SK-N-SH treated with all-trans-retinoic acid at 6 μM for 48 hours (cell line): Measurements from ENCODE around the gene ST3GAL5.

Experiments
- ARNTL ChIP-seq: fragments of 450-650 bp; formaldehyde crosslinking; IDR thresholded peaks from 2 replicates; pipeline ENCODE4 v1.5.0; 2020; ENCODE audit warnings: low read depth, mild to moderate bottlenecking, moderate library complexity, borderline replicate concordance
- BACH2 ChIP-seq: fragments of 250-450 bp; sonication (Bioruptor Pico); IDR thresholded peaks from 2 replicates; pipeline ENCODE4 v1.9.0; 2021; ENCODE audit warnings: mild to moderate bottlenecking, borderline replicate concordance
- CSDC2 ChIP-seq: fragments of 250-450 bp; sonication (Bioruptor Pico); IDR thresholded peaks from 2 replicates; pipeline ENCODE4 v1.5.0; 2020; ENCODE audit warnings: mild to moderate bottlenecking, moderate library complexity
- ESRRG ChIP-seq: fragments of 250-450 bp; sonication (Bioruptor Pico); IDR thresholded peaks from 2 replicates; pipeline ENCODE4 v1.6.1; 2021; ENCODE audit warnings: mild to moderate bottlenecking
- RARB ChIP-seq: fragments of 250-450 bp; sonication (Bioruptor Pico); IDR thresholded peaks from 2 replicates; pipeline ENCODE4 v1.8.0; 2021; ENCODE audit warnings: mild to moderate bottlenecking, moderate library complexity
- SNAI2 ChIP-seq: fragments of 250-450 bp; sonication (Bioruptor Pico); IDR thresholded peaks from 2 replicates; pipeline ENCODE4 v1.5.0; 2020; ENCODE audit warnings: mild to moderate bottlenecking, moderate library complexity
- ZFP3 ChIP-seq: fragments of 250-450 bp; sonication (Bioruptor Pico); IDR thresholded peaks from 2 replicates; pipeline ENCODE4 v1.5.0; 2020; ENCODE audit warnings: mild to moderate bottlenecking, moderate library complexity
- ZFP30 ChIP-seq: fragments of 450-650 bp; formaldehyde crosslinking; IDR thresholded peaks from 2 replicates; pipeline ENCODE4 v1.5.0; 2022; ENCODE audit warnings: mild to moderate bottlenecking, moderate library complexity
- TF ChIP-seq, protein P1 (sequence below): fragments of 250-450 bp; sonication (Bioruptor Pico); IDR thresholded peaks from 2 replicates; pipeline ENCODE4 v1.8.0; 2020; ENCODE audit warnings: mild to moderate bottlenecking, moderate library complexity, borderline replicate concordance
- TF ChIP-seq, protein P2 (sequence below): fragments of 250-450 bp; sonication (Bioruptor Pico); IDR thresholded peaks from 2 replicates; pipeline ENCODE4 v1.5.1; 2020; ENCODE audit warnings: low read depth, mild to moderate bottlenecking, moderate library complexity
- TF ChIP-seq, protein P3 (sequence below): fragments of 250-450 bp; sonication (Bioruptor Pico); IDR thresholded peaks from 2 replicates; pipeline ENCODE4 v1.5.1; 2021; ENCODE audit warnings: mild to moderate bottlenecking, moderate library complexity

DNA sequence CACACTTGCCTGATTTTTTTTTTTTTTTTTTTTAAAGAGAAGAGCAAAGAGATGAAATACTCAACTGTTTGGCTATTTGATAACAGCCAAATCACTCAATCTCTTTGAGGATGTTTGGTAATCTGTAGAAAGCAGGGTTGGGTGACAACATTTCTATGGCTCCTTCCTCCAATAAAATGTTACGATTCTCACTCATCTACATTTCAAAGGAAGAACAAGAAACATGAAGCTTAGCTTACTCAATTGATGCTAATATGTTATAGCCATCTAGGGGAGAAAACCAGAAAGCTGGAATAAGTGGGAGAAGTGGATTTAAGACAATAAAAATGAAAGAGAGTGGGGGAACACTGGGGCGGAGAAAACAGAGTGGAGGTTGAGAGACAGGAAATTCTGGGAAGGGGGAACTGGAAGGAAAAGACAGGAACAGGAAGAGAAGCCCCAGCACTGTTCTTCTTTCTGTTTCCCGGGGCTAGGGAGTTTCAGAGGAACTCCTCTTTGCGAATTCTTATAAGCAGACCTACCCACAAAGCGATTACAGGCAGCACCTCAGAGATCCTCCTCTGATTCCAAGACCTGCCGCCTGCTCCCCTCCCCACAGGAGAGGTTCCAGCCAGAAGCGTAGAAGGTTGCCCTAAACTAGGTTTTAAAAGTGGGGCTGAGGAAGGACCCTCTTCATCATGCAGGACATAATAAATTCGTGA, 13.3 kb downstream of the ST3GAL5 start:
- TF ChIP-seq ARNTL (CRISPR knock-in tag) (no peak), SNAI2 (CRISPR knock-in tag) (no peak), RARB (CRISPR knock-in tag) (no peak), ZFP30 (CRISPR knock-in tag) (no peak), ZFP3 (CRISPR knock-in tag) (no peak), BACH2 (CRISPR knock-in tag) (no peak), CSDC2 (CRISPR knock-in tag) (no peak), ESRRG (CRISPR knock-in tag) (no peak)
- TF ChIP-seq, protein P1, sequence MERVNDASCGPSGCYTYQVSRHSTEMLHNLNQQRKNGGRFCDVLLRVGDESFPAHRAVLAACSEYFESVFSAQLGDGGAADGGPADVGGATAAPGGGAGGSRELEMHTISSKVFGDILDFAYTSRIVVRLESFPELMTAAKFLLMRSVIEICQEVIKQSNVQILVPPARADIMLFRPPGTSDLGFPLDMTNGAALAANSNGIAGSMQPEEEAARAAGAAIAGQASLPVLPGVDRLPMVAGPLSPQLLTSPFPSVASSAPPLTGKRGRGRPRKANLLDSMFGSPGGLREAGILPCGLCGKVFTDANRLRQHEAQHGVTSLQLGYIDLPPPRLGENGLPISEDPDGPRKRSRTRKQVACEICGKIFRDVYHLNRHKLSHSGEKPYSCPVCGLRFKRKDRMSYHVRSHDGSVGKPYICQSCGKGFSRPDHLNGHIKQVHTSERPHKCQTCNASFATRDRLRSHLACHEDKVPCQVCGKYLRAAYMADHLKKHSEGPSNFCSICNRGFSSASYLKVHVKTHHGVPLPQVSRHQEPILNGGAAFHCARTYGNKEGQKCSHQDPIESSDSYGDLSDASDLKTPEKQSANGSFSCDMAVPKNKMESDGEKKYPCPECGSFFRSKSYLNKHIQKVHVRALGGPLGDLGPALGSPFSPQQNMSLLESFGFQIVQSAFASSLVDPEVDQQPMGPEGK (CRISPR knock-in tag) = no peak
- TF ChIP-seq, protein P2, sequence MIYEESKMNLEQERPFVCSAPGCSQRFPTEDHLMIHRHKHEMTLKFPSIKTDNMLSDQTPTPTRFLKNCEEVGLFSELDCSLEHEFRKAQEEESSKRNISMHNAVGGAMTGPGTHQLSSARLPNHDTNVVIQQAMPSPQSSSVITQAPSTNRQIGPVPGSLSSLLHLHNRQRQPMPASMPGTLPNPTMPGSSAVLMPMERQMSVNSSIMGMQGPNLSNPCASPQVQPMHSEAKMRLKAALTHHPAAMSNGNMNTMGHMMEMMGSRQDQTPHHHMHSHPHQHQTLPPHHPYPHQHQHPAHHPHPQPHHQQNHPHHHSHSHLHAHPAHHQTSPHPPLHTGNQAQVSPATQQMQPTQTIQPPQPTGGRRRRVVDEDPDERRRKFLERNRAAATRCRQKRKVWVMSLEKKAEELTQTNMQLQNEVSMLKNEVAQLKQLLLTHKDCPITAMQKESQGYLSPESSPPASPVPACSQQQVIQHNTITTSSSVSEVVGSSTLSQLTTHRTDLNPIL (CRISPR knock-in tag) = no peak
- TF ChIP-seq, protein P3, sequence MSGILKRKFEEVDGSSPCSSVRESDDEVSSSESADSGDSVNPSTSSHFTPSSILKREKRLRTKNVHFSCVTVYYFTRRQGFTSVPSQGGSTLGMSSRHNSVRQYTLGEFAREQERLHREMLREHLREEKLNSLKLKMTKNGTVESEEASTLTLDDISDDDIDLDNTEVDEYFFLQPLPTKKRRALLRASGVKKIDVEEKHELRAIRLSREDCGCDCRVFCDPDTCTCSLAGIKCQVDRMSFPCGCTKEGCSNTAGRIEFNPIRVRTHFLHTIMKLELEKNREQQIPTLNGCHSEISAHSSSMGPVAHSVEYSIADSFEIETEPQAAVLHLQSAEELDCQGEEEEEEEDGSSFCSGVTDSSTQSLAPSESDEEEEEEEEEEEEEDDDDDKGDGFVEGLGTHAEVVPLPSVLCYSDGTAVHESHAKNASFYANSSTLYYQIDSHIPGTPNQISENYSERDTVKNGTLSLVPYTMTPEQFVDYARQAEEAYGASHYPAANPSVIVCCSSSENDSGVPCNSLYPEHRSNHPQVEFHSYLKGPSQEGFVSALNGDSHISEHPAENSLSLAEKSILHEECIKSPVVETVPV (CRISPR knock-in tag) = no peak
